Activated effector memory CD4-positive, alpha-beta T cell treated with Interleukin-2 at 50 U/mL for 16 hours (primary cell): ENCODE results near the gene ADAMTSL2.

Experiments
- DNase-seq: peaks from one replicate; pipeline ENCODE4 v3.0.0-alpha.2; 2020

ADAMTSL2 gene

DNA sequence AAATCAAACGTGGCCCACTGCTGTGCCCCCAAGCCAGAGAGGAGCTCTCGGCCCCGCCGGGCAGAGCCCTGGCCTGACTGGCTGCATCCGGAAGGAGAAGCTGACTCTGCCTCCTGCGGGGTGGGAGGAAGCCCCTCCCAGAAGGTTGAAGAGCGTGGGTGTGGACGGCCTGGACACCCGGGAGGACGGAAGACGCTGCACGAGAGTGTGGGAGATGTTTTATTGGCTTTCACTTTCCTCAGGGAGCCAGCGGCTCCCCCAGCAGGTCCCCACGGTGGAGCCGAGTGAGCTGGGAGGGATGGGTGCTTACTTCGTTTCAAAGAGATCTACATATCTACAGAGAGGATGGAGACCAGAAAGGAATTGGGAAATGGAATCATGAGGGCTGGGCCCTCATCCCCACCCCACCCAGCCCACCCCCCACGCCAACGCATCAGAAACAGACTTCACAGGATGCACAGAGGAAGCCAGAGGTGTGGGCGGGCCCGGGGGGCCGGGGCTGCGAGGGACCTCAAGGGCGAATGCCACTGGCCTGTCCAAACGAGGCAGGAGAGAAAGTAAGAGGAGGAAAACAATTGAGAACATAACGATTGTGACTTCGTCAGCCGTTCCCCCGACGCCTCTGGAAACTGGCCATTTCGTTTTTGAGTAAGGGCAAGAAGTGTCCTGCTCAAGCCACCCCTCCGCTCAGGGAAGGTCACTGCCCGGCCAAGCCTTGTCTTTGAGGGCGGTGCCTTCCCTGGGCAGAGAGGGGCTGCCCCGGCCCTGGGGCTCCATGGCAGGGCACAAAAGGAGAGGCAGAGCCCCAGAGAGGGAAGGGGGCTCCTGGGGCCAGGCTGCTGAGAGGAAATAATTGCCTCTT lies 42.6 kb downstream of the ADAMTSL2 start:
- DNase-seq, result no peak

DNA sequence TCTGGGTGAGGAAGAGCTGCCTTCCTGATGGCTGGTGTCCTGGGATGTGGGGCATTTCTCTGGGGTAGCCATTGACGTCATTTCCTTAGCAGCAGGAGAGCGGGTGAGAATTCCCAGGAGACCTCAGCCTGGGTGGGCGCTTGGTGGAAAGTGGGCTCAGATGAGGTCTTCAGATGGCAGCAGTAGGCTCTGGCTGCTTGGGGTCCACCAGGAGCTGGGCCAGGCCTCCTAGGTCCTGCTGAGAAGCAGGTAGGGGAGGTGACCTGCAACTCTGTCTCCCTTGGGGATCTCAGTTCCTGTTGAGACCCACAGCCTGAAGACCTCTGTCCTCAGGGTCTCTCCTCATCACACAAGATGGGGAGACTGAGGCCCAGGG lies 43.2 kb downstream of the ADAMTSL2 start:
- DNase-seq, result no peak

DNA sequence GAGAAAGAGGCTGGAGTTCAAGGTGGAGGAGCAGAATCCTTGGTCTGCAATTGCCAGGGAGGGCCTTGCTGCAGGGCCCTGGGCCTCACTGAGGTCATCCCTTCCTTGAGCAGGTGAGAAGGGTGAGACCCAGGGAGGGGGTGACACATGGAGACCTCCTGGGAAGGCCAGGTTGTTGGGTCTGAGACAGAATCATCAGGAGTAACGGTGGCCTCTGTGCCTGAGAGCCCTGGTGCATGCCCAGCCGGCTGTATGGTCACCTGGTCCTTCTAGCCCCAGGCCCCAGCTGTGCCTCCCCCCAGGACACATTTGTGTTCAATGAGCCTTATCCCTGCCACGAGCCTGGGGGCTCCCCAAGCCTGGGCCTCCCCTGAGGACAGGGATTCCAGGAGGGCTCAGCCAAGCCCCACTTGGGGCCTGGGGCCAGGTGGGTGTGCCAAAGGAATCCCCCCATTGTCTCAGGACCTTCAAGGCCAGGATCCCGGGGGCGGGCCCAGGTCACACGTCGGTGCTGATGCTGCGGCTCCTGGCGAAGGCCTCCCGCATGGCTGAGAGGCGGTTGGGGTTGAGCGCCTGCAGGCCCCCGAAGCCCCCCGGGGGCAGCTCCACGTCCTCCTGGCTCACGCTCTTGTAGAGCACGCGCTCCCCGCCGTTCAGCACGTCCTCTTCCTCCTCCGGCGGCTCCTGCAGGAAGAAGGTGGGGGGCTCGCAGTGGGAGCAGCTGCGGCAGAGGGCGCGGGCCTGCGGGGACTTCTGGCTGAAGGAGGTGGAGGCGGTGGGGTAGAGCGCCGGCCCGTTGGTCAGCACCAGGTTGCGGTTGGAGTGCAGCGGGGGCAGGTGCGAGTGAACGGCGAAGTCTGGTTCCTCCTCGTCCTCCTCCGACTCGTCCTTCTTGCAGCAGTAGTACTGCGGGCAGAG lies 44.3 kb downstream of the ADAMTSL2 start:
- DNase-seq, result no peak

DNA sequence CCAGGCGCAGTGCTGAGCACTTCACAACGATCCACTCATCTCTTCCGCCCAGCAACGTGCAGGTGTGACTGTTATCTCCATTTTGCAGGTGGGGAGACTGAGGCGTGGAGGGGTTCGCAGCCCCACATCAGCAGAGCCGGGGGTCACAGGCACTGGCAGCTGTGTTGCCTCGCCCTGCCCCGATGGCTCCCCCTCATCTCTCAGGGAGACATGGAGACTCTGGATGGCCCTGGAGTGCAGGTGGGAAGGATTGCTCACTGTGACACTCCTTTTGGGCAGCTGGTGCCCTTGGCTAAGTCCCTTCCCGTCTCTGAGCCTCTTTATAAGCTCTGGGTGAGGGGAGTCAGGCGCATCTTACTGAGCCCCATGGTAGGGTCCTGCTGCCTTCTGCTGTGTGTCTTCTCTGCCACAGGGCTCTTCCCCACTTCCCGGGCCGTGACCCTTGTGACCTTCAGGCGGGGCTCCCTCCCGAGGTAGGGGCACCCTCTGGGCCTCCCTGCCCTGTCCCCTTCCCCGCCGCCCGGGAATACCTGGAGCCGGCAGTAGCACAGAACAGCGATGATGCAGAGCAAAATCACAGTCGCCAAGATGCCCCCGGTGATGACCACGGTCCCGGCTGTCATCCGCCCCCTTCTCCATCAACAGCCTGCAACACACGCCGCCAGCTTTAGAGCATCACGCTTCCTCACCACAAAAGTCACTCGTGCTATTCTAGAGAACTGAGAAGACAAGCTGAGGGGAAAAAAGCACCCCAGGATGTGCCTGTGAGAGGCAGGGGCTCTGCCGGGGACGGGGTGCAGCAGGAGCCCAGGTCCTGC lies 45.3 kb downstream of the ADAMTSL2 start:
- no peak for DNase-seq

DNA sequence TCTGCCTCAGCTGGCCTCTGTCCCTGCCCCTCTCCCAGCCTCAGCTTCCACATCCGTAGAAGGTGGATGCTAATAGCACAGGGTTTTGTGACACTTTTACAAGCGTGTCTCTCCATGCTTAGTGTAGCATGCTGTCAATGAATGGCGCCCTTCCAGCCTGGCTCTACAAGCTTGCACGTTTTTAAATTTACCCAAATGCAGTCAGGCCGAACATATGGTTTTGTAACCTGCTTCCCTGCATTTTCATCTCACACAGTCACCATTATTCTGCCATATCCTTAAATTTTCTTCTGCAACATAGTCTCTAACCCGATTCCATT lies 45.9 kb downstream of the ADAMTSL2 start:
- no peak for DNase-seq

DNA sequence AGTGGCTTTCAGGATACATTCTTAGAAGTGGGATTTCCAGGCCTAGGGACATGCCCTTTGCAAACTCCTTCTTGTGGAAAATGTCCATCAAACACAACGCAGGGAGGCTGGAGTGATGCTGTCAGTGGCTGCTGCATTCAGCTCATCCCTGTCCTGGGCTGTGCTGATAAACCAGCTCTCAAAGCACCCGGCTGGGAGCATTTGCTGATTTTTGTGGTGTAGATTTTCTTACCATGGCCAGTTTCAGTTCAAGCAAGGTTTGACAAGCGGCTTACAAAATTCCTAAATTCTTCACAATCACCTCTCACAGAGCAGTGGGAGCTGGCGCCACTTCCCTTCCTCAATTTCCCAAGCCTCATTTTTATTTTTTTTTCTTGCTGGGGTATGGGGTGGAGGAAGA lies 46.5 kb downstream of the ADAMTSL2 start:
- no peak for DNase-seq

DNA sequence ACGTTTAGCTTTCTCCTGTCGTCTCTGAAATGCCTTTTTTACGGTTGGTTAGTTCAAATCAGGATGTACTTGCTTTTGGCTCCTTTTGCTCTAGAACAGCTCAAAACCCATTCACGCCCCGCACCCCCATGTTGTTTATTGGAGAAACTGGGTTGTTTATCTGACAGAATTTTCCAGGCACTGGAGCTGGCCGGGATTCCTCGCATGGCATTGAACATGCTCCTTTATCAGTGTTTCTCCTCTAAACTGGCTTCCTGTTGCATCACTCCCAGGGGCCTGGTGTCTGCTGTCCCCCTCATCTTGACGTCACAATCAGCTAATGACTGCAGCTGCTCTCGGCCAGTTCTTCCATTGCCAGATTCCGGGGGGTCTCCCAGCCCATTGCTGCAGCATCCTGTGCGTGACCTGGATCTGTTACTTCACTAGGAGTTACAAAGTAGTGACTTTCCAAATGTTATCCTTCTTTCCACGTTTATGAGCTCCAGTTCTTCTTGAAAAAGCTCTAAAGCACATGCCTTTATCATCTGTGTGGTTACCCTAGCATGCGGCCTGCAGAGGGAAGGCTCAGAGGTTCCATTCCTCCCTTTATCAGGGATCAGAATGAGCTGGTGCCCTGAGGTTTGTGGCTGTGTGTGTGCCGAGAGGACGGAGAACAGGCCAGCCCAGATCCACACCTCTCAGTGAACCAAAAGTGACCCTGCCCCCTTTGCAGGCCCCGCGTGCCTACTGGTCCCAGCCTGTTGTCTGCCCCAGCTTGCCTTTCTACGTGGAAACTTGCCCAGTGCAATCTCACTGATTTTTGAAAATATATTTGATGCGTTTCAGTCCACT lies 47.2 kb downstream of the ADAMTSL2 start:
- DNase-seq, result no peak

DNA sequence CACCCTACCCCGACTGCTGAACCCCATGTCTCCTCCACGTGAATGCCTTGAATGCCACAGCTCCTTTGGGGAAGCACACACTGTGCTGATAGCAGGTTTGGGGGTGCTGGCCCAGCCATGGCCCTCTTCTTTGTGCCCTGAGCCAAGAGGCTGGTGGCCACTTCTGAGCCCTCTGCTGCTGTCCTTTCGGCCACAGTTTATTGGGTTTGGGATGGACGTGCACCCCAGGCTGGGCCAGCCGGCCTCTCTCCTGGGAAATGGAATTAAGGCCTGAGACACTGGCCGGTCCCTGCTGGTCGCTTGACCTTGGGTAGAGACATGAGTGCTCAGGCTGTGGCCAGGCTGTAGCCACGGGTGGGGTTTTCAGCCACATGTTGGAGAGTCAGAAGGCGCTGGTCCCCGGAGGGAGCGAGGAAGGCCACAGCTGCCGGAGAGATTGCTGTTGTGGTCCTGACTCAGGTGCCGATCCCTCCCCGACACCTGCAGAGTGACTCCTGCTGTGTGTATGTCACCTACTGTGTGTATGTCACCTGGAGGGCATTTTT lies 48.1 kb downstream of the ADAMTSL2 start:
- no peak for DNase-seq

DNA sequence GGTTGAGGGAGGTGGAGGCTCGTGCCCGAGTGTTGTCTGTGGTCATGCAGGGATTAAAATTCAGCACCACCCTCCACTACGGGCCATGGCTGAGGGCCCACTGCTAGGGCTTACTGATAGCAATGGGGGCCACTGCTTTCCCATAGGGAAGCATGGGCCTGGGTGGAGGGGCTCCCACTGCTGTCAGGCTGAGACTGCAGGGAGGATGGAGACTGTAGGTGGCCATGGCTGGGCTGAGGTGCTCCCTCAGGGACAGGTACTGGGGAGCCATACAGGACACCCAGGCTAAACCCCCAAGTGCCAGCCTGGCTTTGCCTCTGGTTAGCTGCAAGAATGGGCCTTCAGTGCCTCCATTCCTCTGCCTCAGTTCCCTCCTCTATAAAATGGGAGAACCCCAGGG lies 48.6 kb downstream of the ADAMTSL2 start:
- DNase-seq, result no peak

DNA sequence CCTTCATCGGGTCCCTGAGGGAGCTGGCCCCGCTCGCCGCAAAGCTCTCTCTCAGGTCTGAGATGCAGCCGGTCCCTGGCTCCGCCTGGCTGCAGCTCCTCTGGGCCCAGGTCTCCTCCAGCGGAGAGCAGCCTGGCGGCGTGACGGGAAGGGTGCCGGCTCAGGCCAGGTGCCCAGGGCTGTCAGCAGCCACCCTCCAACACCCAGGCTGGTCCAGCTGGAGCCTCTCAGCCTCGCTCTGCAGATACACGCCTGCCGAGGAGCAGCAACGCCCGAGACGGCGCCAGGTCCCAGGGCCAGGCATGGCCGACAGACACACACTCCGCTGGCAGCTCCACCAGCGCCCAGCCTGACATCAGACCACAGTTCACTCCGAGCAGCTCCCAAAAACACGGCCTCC lies 49.1 kb downstream of the ADAMTSL2 start:
- DNase-seq, result no peak

DNA sequence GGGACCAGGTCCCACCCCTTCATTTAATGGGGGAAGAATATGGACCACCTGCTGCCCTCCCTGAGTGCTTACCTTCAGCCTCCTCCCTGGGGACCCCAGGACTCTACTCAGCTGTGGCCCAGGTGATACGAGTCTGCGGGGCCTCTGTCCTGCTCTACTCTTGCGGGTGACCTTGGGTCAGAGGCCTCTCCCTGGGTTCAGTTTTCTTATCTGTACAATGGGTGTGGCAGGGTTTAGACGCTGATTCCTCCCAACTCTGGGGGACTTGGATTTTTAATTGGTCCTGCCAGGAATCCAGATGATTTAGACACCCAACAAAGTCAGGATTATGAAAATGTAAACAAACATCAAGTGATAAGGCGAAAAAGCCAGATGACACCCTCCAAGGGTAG lies 49.7 kb downstream of the ADAMTSL2 start:
- no peak for DNase-seq

DNA sequence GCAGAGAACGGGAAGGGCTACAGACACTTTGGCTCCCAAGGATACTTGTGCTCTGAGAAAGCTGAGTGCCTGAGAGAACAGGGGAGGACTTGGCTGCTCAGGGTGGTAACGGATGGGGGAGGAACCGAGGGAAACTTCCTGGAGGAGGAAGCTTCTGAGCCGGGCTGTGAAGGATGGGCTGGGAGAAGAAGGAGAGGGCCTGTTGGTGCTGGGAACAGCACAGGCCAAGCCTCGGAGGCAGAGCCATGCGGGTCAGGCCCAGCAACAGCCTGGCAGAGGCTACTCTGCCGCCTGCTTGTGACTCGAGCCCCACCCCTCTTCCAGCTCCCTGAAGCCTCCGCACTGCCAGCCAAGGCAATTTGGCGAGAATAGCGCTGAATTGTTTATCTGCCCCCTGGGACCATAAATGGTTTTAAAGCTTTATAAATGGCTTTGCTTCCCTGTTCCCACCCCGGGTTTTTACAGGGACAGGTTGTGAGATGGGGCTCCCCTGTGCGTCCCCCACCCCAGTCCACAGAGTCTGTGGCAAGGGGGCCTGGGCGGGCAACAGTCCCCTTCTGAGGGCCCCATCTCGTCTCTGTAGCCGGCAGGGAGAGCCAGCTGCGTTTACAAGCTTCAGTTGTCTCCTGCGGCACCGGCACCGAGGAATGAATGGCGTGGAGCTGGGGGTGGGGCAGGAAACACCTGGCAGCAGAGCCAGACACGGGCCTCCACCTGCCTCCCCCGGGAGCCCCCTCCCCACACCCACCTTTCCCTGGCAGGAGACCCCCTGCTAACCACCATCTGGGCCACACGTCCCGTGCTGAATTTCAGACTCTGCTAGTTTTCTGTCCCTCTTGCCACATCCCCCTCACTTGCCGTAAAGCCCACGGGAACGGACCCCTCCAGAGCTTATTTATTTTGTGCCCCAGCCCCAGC lies 50.3 kb downstream of the ADAMTSL2 start:
- no peak for DNase-seq

DNA sequence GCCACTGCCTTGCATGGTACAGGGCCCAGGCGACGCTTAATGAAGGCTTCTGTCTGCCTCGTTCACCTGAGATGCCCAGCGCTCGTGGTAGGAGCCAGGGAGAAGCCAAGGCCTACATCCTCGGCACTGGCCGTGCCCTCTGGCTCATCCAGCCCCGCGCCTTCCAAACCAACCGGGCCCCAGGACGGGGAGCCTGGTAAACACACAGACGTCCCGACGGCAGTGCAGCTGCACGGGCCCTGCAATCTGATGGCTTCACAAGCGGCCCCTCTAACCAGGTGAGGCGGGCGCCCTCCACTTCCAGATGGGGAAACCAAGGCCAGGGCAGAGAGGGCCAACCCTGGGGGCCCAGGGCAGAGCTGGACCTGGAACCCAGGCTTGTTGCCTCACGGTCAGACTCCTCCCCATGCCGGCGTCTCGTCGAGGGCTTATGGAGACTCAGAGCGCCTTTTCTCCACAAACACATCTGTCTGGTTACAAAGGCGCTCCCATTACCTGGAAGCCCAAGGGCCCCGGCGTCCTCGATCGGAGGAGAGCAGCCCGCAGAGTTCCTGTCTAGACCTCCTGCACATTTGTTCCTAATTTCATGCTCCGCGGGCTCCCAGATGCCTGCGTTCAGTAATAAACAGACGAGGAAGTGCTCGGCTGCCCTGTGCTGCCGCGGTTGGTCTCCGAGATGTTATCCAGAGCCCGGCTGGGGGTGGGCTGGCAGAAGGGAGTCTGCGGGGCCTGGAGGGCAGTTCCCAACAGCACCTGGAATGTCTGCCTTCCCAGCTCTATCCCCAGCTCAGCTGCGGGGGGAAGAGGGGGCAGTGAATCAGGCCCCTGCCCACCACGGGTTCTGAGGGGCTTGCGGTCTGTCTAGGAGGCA lies 51.2 kb downstream of the ADAMTSL2 start:
- DNase-seq, result no peak

DNA sequence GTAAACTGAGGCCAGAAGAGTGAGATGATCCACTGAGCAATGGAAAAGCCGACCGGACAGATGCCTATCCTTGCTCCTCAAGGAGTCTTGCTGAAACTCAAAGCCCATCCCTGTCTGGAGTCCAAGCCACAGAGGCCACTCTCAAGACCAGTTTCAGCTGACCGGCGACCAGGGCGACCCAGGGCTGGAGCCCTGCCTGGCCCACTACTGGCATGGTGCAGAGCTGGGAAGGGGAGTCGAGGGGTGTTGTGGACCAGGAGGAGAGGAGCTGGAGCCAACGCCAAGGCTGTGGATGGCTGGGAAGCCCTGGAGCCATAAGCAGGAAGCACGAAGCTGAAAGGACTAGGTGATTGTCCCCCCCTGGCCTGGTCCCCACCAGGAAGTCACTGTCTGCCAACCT lies 52.5 kb downstream of the ADAMTSL2 start:
- no peak for DNase-seq

DNA sequence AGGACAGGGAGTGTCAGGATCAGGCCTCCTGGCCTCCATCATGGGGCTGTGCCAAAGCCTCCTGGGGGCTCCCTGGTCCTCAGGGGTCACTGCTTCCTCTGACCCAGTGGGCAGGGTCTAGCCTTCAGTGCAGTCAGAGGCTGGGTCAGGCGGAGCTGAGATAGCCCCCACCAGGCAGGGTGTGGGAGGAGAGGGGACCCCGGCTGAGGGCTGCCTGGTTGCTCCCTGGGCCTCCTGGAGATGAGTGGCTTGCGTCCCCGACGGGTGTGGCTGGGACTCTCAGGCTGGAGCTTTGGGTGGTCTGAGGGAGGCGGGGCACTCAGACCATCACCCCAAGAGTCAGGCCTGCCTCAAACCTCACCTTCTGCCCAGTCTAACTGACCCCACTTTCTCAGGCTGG lies 53.0 kb downstream of the ADAMTSL2 start:
- DNase-seq, result no peak

DNA sequence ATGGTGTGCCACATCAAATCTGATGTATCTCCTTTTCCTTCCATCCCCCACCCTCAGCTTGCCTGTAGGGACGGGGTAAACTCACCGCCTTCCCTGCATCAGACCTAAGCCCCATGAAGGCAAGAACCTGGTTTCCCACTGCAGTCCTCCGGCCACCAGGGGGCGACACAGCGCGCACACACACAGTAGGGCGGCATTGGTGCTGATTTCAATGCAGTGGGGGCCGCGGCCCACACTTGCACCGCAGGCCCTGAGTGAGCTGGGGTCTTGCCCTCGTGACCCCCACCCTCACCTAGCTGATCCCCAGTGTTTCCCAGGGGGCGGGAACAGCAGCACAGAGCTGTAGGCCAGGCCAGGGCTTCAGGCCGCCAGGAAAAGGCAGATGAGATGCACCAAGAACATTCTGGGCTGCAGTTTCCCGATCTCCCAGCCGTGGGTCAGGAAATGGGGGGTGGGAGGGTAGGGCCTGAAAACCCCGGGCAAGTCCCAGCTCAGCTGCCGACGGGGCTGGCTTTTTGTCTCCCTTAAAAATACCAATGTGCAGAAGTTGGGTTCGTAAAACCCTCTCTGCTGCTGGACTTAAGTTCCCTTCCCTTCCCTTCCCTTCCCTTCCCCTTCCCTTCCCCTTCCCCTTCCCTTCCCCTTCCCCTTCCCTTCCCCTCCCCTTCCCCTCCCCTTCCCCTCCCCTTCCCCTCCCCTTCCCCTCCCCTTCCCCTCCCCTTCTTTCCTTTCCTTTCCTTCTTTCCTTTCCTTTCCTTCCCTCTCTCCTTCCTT lies 55.1 kb downstream of the ADAMTSL2 start:
- peak; percentile 17 for DNase-seq

DNA sequence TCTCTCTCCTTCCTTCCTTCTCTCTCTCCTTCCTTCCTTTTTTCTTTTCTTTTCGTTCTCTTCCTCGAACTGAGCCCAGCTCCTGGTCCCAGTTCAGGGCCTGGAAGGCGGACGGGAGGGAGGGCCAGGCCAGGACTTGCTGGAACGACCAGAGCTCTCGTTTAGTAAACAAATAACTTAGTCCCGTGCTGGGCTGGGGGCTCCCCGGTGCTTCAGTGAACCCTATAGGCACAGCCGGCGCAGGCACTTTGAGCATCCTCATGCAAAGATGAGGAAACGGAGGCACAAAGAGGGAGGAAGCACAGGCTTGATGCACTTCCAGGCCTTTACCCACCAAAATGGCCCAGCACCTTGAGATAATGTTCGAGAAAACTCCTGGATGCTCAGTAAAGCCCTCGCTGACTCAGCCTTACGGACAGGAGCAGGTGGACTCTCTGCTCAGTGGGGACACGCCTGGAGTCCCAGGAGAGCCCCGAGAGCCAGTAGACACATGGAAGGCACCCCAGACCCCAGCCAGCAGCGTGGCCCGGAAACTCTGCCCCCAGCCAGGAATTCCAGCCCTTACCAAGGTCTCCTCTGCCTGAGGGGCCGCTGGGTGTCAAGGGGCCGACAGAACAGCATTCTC lies 55.8 kb downstream of the ADAMTSL2 start:
- no peak for DNase-seq

DNA sequence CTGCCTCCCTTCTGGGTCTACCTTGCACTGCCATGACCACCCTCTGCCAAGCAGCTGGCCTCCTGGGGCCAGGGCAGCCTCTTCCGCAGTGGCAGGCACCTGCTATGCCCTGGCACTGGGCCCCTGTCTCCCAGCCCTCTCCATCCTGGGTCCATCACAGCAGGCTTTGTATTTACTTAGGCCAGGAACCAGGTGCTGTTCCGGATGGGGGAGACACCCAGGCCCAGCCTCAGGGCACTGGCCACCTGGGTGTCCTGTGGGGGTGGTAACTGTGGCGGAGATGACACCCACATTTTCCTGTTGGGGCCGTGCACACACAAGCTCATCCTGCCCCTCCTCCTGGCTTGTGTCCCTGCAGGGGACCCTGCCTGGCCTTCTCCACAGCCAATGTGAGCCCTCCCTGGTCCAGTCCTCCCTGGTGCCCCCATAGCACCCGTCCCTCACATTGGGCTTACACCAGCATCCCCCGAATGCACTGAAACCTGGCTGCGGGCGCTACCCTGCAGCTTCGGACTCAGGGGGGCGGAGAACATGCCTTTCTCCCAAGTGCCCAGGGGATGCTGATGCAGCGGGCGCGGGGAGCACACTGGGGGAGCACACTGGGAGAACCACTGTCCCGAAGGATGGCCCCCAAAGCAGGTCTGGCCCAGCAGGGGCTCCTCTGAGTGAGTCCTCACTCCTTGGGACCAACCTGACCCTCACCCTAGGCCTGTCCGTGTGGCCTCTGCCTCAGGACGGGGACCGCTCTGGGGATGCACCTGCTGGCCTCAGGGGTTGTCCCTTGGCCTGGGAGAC lies 56.8 kb downstream of the ADAMTSL2 start:
- DNase-seq, result no peak
